ENCODE measurements around the gene PPP1R14D. TPM values are rescaled to one million over a fixed set of nuclear protein-coding genes. Genes with fewer than 3 reads are reported as not detected.

PPP1R14D gene
- total RNA-seq, 4 donors from 2014 or later, result not detected

GRCh38 chr15:40823572-40824343, 4.8 kb downstream of the PPP1R14D start:
- Histone ChIP-seq H3K4me3 (replicated peaks in 1 of 3) (no peak overlapping the region), H3K9me3 (no peaks in the 10 kb centered on the region), H3K36me3 (no peaks in the 10 kb centered on the region), H3K27ac (no peak overlapping the region), H3K27me3 (no peaks in the 10 kb centered on the region), H3K4me1 (peaks cover 0 to 11% of the 10 kb centered on the region in 2 donors)
- 88 to 95% methylated on average over 1 of the region's 1 CpG for WGBS, 2 donors
- intact Hi-C loops (cut with DNase I), result no loop called here
- DNase-seq, result no peak
- TF ChIP-seq CTCF (IDR thresholded peaks at IDR 0.05) (no peak), POLR2A (IDR thresholded peaks at IDR 0.05) (no peak)

- H3K36me3 ChIP-seq, result no peaks in the 10 kb centered on the region
- H3K27me3 ChIP-seq, result no peaks in the 10 kb centered on the region
- WGBS, 2 donors, result 90 to 92% methylated on average over 2 of the region's 2 CpGs
- intact Hi-C loops (cut with DNase I), result no loop called here
- H3K27ac ChIP-seq, result no peak overlapping the region
- H3K4me1 ChIP-seq, result peaks cover 0 to 7% of the 10 kb centered on the region in 2 donors
- TF ChIP-seq POLR2A (IDR thresholded peaks at IDR 0.05) (no peak), CTCF (IDR thresholded peaks at IDR 0.05) (no peak)
- no peak overlapping the region for H3K4me3 ChIP-seq (replicated peaks in 1 of 3)
- no peak for DNase-seq
- no peaks in the 10 kb centered on the region for H3K9me3 ChIP-seq
These were observed 7.3 kb downstream of the PPP1R14D start for GRCh38 chr15:40821195-40821594.

- TF ChIP-seq CTCF (IDR thresholded peaks at IDR 0.05), result no peak
- TF ChIP-seq POLR2A (IDR thresholded peaks at IDR 0.05), result no peak
- Histone ChIP-seq H3K4me3 (replicated peaks in 1 of 3) (no peak overlapping the region), H3K27ac (no peak overlapping the region), H3K9me3 (no peaks in the 10 kb centered on the region), H3K4me1 (peaks cover 8 to 14% of the 10 kb centered on the region in 2 donors), H3K27me3 (no peaks in the 10 kb centered on the region), H3K36me3 (no peaks in the 10 kb centered on the region)
- intact Hi-C loops (cut with DNase I), result no loop called here
- DNase-seq, result no peak
- 85 to 86% methylated on average over 7 of the region's 7 CpGs for WGBS, 2 donors
These were observed 9.5 kb downstream of the PPP1R14D start for GRCh38 chr15:40819048-40819447.

- no peak overlapping the region for H3K4me3 ChIP-seq (replicated peaks in 1 of 3)
- WGBS, 2 donors, result 64 to 68% methylated on average over 4 of the region's 4 CpGs
- peak; percentile 88 to 89 for DNase-seq
- no peak for TF ChIP-seq POLR2A (IDR thresholded peaks at IDR 0.05)
- TF ChIP-seq CTCF (IDR thresholded peaks at IDR 0.05), result no peak
- H3K4me1 ChIP-seq, result peaks cover 8 to 14% of the 10 kb centered on the region in 2 donors
- H3K9me3 ChIP-seq, result no peaks in the 10 kb centered on the region
- no peaks in the 10 kb centered on the region for H3K27me3 ChIP-seq
- peaks cover 0 to 7% of the 10 kb centered on the region in 2 donors for H3K36me3 ChIP-seq
- intact Hi-C loops (cut with DNase I), result no loop called here
- peak overlapping the region; percentile 69 to 87 (median 78) for H3K27ac ChIP-seq
These were observed 13.3 kb downstream of the PPP1R14D start for GRCh38 chr15:40815042-40815698.

Measured in thyroid gland (tissue), 4 donors.